HepG2 (cell line): Measurements from ENCODE around the gene TMEM131. TPM values are rescaled to one million over a fixed set of nuclear protein-coding genes. Genes with fewer than 3 reads are reported as not detected.

ENCODE experiments used
- ATAC-seq: fragments of 200-7000 bp; cut with Tn5 transposase; 3 replicates; pipeline ENCODE4 v1.9.1; 2020; ENCODE audit warnings: mild to moderate bottlenecking, moderate library complexity
- BruUV-seq: library from RNA; stranded (reverse); fragments of 400-500 nt; replicated peaks from 2 replicates; lab custom pipeline; 2021; lab: Mats Ljungman, UMichigan
- CTCF ChIA-PET: fragments of 300-600 bp; formaldehyde crosslinking; extraction: SDS; loops from one replicate; lab custom pipeline; 2021; ENCODE audit warnings: low total read pairs, inconsistent platforms, low intra/inter-chr PET ratio; lab: Yijun Ruan, JAX
- POLR2A ChIA-PET: fragments of 350-600 bp; sonication (Branson Sonifier 250); formaldehyde crosslinking; loops from one replicate; lab custom pipeline; 2020; ENCODE audit warnings: antibody characterized with exemption, inconsistent platforms; lab: Yijun Ruan, JAX
- DNase-seq: peaks from one replicate; pipeline ENCODE4 v3.0.0-alpha.2; 2015; ENCODE audit warnings: low spot score
- FAIRE-seq: peaks from 3 replicates; lab custom pipeline; 2011; peaks lifted over from hg19 to GRCh38; lab: Jason Lieb, UNC
- H2AFZ ChIP-seq: one replicate; pipeline ENCODE4 v1.6.1; 2011; ENCODE audit warnings: low read length, inconsistent platforms
- H3K27ac ChIP-seq: fragments of 300-600 bp; 3 replicates; pipeline ENCODE4 v1.8.0; 2011; ENCODE audit warnings: mixed run types, mild to moderate bottlenecking, mixed read lengths, low read length, inconsistent platforms; ENCODE audit not compliant: insufficient read depth; ENCODE audit errors: extremely low read length
- H3K27me3 ChIP-seq, 2 experiments: fragments of 200-600 bp in 1 of 2; 2 replicates in 1 of 2; 3 replicates in 1 of 2; pipeline versions ENCODE4 v1.6.0 to v1.8.0; 2011; ENCODE audit warnings: low read length in 2 of 2, mild to moderate bottlenecking in 2 of 2, moderate library complexity in 2 of 2, inconsistent platforms in 1 of 2; ENCODE audit not compliant: insufficient read depth in 2 of 2, control insufficient read depth in 1 of 2
- H3K36me3 ChIP-seq, 2 experiments: fragments of 200-600 bp in 1 of 2; replicated peaks in 1 of 2; 2 replicates in 1 of 2; 3 replicates in 1 of 2; pipeline versions ENCODE4 v1.5.1 to v1.8.0; 2011; ENCODE audit warnings: low read length in 2 of 2, inconsistent platforms in 1 of 2; ENCODE audit not compliant: insufficient read depth in 2 of 2, control insufficient read depth in 1 of 2
- H3K4me1 ChIP-seq: 2 replicates; pipeline ENCODE4 v1.5.1; 2012; ENCODE audit warnings: low read length, inconsistent platforms; ENCODE audit not compliant: insufficient read depth
- H3K4me2 ChIP-seq: 2 replicates; pipeline ENCODE4 v1.6.0; 2011; ENCODE audit warnings: low read depth, low read length, inconsistent platforms
- H3K4me3 ChIP-seq, 3 experiments: fragments of 200-600 bp in 1 of 3; sonication (generic), shearing (Covaris generic) in 1 of 3; replicated peaks in 1 of 3; 2 replicates each; pipeline ENCODE4 v1.5.1; 2011 to 2016; ENCODE audit warnings: low read length in 3 of 3, inconsistent platforms in 2 of 3, low read depth in 2 of 3, mild to moderate bottlenecking in 2 of 3, control low read depth in 1 of 3, mixed read lengths in 1 of 3; ENCODE audit not compliant: insufficient read depth in 1 of 3
- H3K79me2 ChIP-seq: one replicate; pipeline ENCODE4 v1.6.1; 2011; ENCODE audit warnings: low read length, inconsistent platforms; ENCODE audit not compliant: insufficient read depth
- H3K9ac ChIP-seq: 2 replicates; pipeline ENCODE4 v1.6.0; 2011; ENCODE audit warnings: mild to moderate bottlenecking, low read depth, low read length, inconsistent platforms; ENCODE audit not compliant: insufficient read depth
- H3K9me3 ChIP-seq: 2 replicates; pipeline ENCODE4 v1.5.1; 2012; ENCODE audit warnings: mild to moderate bottlenecking, low read length
- H4K20me1 ChIP-seq: 2 replicates; pipeline ENCODE4 v1.6.0; 2011; ENCODE audit warnings: inconsistent platforms, mild to moderate bottlenecking, low read length, moderate library complexity; ENCODE audit not compliant: insufficient read depth
- ARID2 ChIP-seq: sonication (generic); formaldehyde crosslinking; IDR thresholded peaks from 2 replicates; pipeline ENCODE4 v1.8.1; 2022; ENCODE audit warnings: mild to moderate bottlenecking, missing genetic modification reagents, borderline replicate concordance
- ATAD3A ChIP-seq: sonication (generic); formaldehyde crosslinking; IDR thresholded peaks from 2 replicates; pipeline ENCODE4 v1.4.0; 2020; ENCODE audit warnings: missing genetic modification reagents
- HOXA9 ChIP-seq: sonication (generic); formaldehyde crosslinking; IDR thresholded peaks from 2 replicates; pipeline ENCODE4 v1.8.1; 2022; ENCODE audit warnings: missing genetic modification reagents, mild to moderate bottlenecking, moderate library complexity, borderline replicate concordance
- ISX ChIP-seq: sonication (generic); formaldehyde crosslinking; conservative IDR thresholded peaks from 2 replicates; pipeline ENCODE4 v1.5.0; 2020; ENCODE audit warnings: missing genetic modification reagents
- SALL2 ChIP-seq: sonication (generic); formaldehyde crosslinking; IDR thresholded peaks from 2 replicates; pipeline ENCODE4 v1.8.1; 2023; ENCODE audit warnings: mild to moderate bottlenecking, missing genetic modification reagents, inconsistent platforms
- SNRNP70 ChIP-seq: fragments of 200-400 bp; formaldehyde crosslinking; IDR thresholded peaks from 2 replicates; pipeline ENCODE4 v1.6.1; 2017; ENCODE audit warnings: mild to moderate bottlenecking, low read depth, low read length, moderate library complexity
- STAG1 ChIP-seq: sonication (generic); formaldehyde crosslinking; IDR thresholded peaks from 2 replicates; pipeline ENCODE4 v1.4.0; 2020; ENCODE audit warnings: missing genetic modification reagents
- U2AF2 ChIP-seq: fragments of 200-400 bp; formaldehyde crosslinking; IDR thresholded peaks from 2 replicates; pipeline ENCODE4 v1.6.1; 2017; ENCODE audit warnings: low read depth, mild to moderate bottlenecking, low read length
- ZNF83 ChIP-seq: sonication (generic); formaldehyde crosslinking; IDR thresholded peaks from 2 replicates; pipeline ENCODE4 v1.4.0; 2020; ENCODE audit warnings: missing genetic modification reagents, mild to moderate bottlenecking, borderline replicate concordance
- WGBS: methylation state at CpG from one replicate; pipeline ENCODE4 v1.1.6; 2017; ENCODE audit warnings: low lambda C conversion rate; 5-methylcytosine and 5-hydroxymethylcytosine counted together
- in situ Hi-C: cut with HindIII; loops from 2 replicates; pipeline ENCODE4 v1.10.0; 2017; ENCODE audit warnings: low pct_unique_long_range_greater_than_20kb; ENCODE audit not compliant: extremely low pct_ligation_motif_present
- intact Hi-C: fragments of 100-400 bp; cut with micrococcal nuclease; formaldehyde crosslinking; loops from one replicate; pipeline ENCODE4 v1.10.0; 2022; ENCODE audit not compliant: unreplicated experiment
- polyA plus RNA-seq, 8 experiments: library from polyadenylated mRNA; depleted of rRNA in 3 of 8; stranded (reverse) in 7 of 8; unstranded in 1 of 8; fragments of >200 nt; fragmentation: Illumina TruSeq in 4 of 8; extraction: Trizol in 4 of 8; gene quantifications; 2 replicates each; pipeline versions ENCODE4 v1.2.1 to v1.2.3, GENCODE V29; 2011 to 2016; ENCODE audit warnings: low read depth in 4 of 8, missing spikeins in 1 of 8, mixed read lengths in 1 of 8; ENCODE audit not compliant: insufficient read depth in 1 of 8
- total RNA-seq, 5 experiments: library from RNA; depleted of rRNA; stranded (reverse); fragments of >200 nt; fragmentation: Illumina TruSeq; extraction: Trizol; gene quantifications; 2 replicates each; pipeline ENCODE4 v1.2.3, GENCODE V29; 2016; ENCODE audit warnings: low read depth in 1 of 5
- TF ChIP-seq, protein P1 (sequence below): sonication (generic); formaldehyde crosslinking; IDR thresholded peaks from 2 replicates; pipeline ENCODE4 v1.5.0; 2020; ENCODE audit warnings: missing genetic modification reagents
- TF ChIP-seq, protein P2 (sequence below): sonication (generic); formaldehyde crosslinking; IDR thresholded peaks from 2 replicates; pipeline ENCODE4 v1.8.0; 2022; ENCODE audit warnings: mild to moderate bottlenecking, missing genetic modification reagents, borderline replicate concordance

The TMEM131 gene
- total and polyA plus RNA-seq, 2 of the 13 experiments (the other 11 are each of a cell fraction or from before 2014, with no cell fraction given): 17.9 to 19.5 TPM

DNA sequence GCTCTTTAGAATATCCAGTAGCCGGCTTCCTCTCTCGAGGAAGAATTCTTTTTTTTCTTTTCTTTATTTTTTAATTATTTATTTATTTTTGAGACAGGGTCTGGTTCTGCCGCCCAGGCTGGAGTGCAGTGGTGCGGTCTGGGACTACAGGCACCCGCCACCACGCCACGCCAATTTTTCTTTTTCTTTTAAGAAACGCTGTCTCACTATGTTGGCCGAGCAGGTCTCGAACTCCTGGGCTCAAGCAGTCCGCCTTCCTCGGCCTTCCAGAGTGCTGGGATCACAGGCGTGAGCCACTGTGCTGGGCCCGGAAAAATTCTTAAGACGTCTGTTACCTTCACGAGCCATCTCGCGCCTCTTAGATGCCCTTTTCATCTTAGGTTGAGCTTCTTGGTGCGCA is 931 bp upstream of the TMEM131 start:
- WGBS: 97% methylated on average over 19 of the region's 19 CpGs
- peaks cover 37% of the 10 kb centered on the region for H3K79me2 ChIP-seq
- ChIA-PET CTCF (no interaction called here), POLR2A (no interaction called here)
- peak overlapping the region; percentile 98 for H3K9ac ChIP-seq
- peak overlapping the region; percentile 99 for H3K4me2 ChIP-seq
- no peaks in the 10 kb centered on the region for H3K36me3 ChIP-seq
- H4K20me1 ChIP-seq: peaks cover 31% of the 10 kb centered on the region
- DNase-seq (no peak), FAIRE-seq (no peak), ATAC-seq (no peak)
- H2AFZ ChIP-seq: peak overlapping the region; percentile 87
- no peaks in the 10 kb centered on the region for H3K9me3 ChIP-seq
- peak overlapping the region; percentile 96 for H3K27ac ChIP-seq
- H3K27me3 ChIP-seq: no peaks in the 10 kb centered on the region; a peak in 1 of 5 replicates
- in situ Hi-C loops (no loop called here), intact Hi-C loops (loop anchor here (10.0 kb wide), 1 partner anchor 268 kb away; no protein-coding TSS in a partner anchor)
- peaks cover 63% of the 10 kb centered on the region for H3K4me1 ChIP-seq
- TF ChIP-seq, protein P1, sequence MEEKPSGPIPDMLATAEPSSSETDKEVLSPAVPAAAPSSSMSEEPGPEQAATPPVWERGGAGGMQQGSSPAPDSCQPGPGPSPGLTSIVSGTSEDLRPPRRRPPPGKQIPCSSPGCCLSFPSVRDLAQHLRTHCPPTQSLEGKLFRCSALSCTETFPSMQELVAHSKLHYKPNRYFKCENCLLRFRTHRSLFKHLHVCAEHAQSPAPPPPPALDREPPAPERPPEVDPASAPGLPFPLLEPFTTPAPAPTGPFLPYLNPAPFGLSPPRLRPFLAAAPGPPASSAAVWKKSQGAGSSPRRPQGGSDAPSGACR (CRISPR knock-in tag): no peak
- TF ChIP-seq SALL2 (CRISPR knock-in tag) (no peak), ARID2 (CRISPR knock-in tag) (0 out of 2 replicates have a peak, but pooled peaks have one; percentile 59), ZNF83 (CRISPR knock-in tag) (no peak), U2AF2 (no peak), ISX (CRISPR knock-in tag) (no peak), STAG1 (CRISPR knock-in tag) (no peak), ATAD3A (CRISPR knock-in tag) (no peak), SNRNP70 (no peak), HOXA9 (CRISPR knock-in tag) (no peak)
- TF ChIP-seq, protein P2, sequence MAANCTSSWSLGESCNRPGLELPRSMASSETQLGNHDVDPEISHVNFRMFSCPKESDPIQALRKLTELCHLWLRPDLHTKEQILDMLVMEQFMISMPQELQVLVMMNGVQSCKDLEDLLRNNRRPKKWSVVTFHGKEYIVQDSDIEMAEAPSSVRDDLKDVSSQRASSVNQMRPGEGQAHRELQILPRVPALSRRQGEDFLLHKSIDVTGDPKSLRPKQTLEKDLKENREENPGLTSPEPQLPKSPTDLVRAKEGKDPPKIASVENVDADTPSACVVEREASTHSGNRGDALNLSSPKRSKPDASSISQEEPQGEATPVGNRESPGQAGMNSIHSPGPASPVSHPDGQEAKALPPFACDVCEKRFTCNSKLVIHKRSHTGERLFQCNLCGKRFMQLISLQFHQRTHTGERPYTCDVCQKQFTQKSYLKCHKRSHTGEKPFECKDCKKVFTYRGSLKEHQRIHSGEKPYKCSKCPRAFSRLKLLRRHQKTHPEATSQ: 0 out of 2 replicates have a peak, but pooled peaks have one; percentile 1
- peak overlapping the region; percentile 86 to 100 (median 98) for H3K4me3 ChIP-seq
- BruUV-seq: TSS peak; percentile 74
